ENCODE results near the gene GNMT.

Gene GNMT

GRCh38 chr6:42984924-42985475, 24.4 kb downstream of the GNMT start:
- Histone ChIP-seq H3K36me3 (ENCODE audit: insufficient read depth) (no peaks in the 10 kb centered on the region), H2AFZ (ENCODE audit: low read depth) (peak overlapping the region; percentile 65)
- TF ChIP-seq CTCF (conservative IDR thresholded peaks at IDR 0.05; ENCODE audit: low read depth, low read length), result no peak

GRCh38 chr6:42987533-42988451, 27.2 kb downstream of the GNMT start:
- 0 out of 2 replicates have a peak, but pooled peaks cover 5% of the 10 kb centered on the region for H3K79me2 ChIP-seq (ENCODE audit: insufficient read depth, low read depth)
- H3K27me3 ChIP-seq (ENCODE audit: insufficient read depth, low read depth), result no peaks in the 10 kb centered on the region
- no peak for TF ChIP-seq CTCF (conservative IDR thresholded peaks at IDR 0.05; ENCODE audit: low read depth, low read length)
- no peaks in the 10 kb centered on the region for H4K20me1 ChIP-seq (ENCODE audit: insufficient read depth)
- H3K4me2 ChIP-seq, result no peak overlapping the region
- H3K4me3 ChIP-seq (IDR thresholded peaks at IDR 0.05; ENCODE audit: insufficient read depth, low read depth, low read length), result no peak overlapping the region
- H3K36me3 ChIP-seq (ENCODE audit: insufficient read depth), result no peaks in the 10 kb centered on the region
- no peak overlapping the region for H3K27ac ChIP-seq
- H2AFZ ChIP-seq (ENCODE audit: low read depth), result no peak overlapping the region
- no peak overlapping the region for H3K9ac ChIP-seq
- peaks cover 6% of the 10 kb centered on the region for H3K4me1 ChIP-seq (ENCODE audit: low read depth, poor library complexity, severe bottlenecking)

More at GRCh38 chr6:42984924-42985475, 24.4 kb downstream of the GNMT start:
- H3K4me3 ChIP-seq (IDR thresholded peaks at IDR 0.05; ENCODE audit: insufficient read depth, low read depth, low read length), result no peak overlapping the region
- H3K79me2 ChIP-seq (ENCODE audit: insufficient read depth, low read depth), result 0 out of 2 replicates have a peak, but pooled peaks cover 5% of the 10 kb centered on the region
- H4K20me1 ChIP-seq (ENCODE audit: insufficient read depth), result no peaks in the 10 kb centered on the region
- H3K9ac ChIP-seq, result peak overlapping the region; percentile 56; the same call in 1 of the 2 replicates
- peak overlapping the region; percentile 91 for H3K4me2 ChIP-seq
- H3K27me3 ChIP-seq (ENCODE audit: insufficient read depth, low read depth), result no peaks in the 10 kb centered on the region
- no peak overlapping the region for H3K27ac ChIP-seq
- H3K4me1 ChIP-seq (ENCODE audit: low read depth, poor library complexity, severe bottlenecking), result peaks cover 9% of the 10 kb centered on the region

DNA sequence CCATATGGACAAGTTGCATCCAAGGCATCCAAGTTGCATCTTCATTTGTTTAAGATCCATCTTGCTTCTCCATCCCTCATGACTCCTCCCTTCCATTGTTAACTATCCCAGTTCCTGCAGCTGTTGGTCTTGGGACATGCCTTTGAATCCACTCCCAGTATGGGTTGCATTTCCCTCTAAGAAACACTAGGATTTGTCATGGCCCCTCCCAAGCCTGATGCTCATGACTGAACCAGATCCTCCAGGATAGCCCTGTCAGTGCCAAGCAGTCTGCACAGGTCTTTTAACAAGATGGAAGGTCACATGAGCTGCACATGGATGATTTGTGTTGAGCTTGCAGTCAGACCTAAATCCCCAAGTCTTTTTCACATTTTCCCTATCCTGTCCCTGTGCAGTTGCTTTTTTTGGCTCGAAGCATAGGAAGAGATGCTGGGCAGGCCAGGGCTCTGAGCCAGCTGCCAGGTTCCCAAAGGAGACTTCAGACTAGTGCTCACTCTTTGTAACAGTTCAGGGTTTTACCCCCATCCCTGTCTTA, 28.0 kb downstream of the GNMT start:
- H4K20me1 ChIP-seq (ENCODE audit: insufficient read depth), result no peaks in the 10 kb centered on the region
- 0 out of 2 replicates have a peak, but pooled peaks cover 5% of the 10 kb centered on the region for H3K79me2 ChIP-seq (ENCODE audit: insufficient read depth, low read depth)

GRCh38 chr6:42989923-42990322, 29.4 kb downstream of the GNMT start:
- Histone ChIP-seq H3K27me3 (ENCODE audit: insufficient read depth, low read depth) (no peaks in the 10 kb centered on the region), H3K27ac (no peak overlapping the region), H3K79me2 (ENCODE audit: insufficient read depth, low read depth) (0 out of 2 replicates have a peak, but pooled peaks cover 4% of the 10 kb centered on the region), H3K4me2 (no peak overlapping the region), H3K36me3 (ENCODE audit: insufficient read depth) (no peaks in the 10 kb centered on the region), H3K4me1 (ENCODE audit: low read depth, poor library complexity, severe bottlenecking) (peaks cover 6% of the 10 kb centered on the region), H2AFZ (ENCODE audit: low read depth) (no peak overlapping the region), H4K20me1 (ENCODE audit: insufficient read depth) (no peaks in the 10 kb centered on the region), H3K4me3 (IDR thresholded peaks at IDR 0.05; ENCODE audit: insufficient read depth, low read depth, low read length) (no peak overlapping the region), H3K9ac (no peak overlapping the region)
- no peak for TF ChIP-seq CTCF (conservative IDR thresholded peaks at IDR 0.05; ENCODE audit: low read depth, low read length)

More for the DNA sequence above, 28.0 kb downstream of the GNMT start:
- no peaks in the 10 kb centered on the region for H3K36me3 ChIP-seq (ENCODE audit: insufficient read depth)
- TF ChIP-seq CTCF (conservative IDR thresholded peaks at IDR 0.05; ENCODE audit: low read depth, low read length), result no peak
- no peak overlapping the region for H3K4me3 ChIP-seq (IDR thresholded peaks at IDR 0.05; ENCODE audit: insufficient read depth, low read depth, low read length)
- H3K4me2 ChIP-seq, result no peak overlapping the region
- H3K27me3 ChIP-seq (ENCODE audit: insufficient read depth, low read depth), result no peaks in the 10 kb centered on the region
- no peak overlapping the region for H3K27ac ChIP-seq
- H3K4me1 ChIP-seq (ENCODE audit: low read depth, poor library complexity, severe bottlenecking), result peaks cover 6% of the 10 kb centered on the region
- H3K9ac ChIP-seq, result no peak overlapping the region
- no peak overlapping the region for H2AFZ ChIP-seq (ENCODE audit: low read depth)
